Kidney glomerular epithelial cell (primary cell): ENCODE results near the gene NAA38.
A peak's percentile ranks its signal among the peaks of the same experiment; 100 is the strongest.

ENCODE experiments used
- DNase-seq: peaks from one replicate; lab custom pipeline; 2025; lab: John Stamatoyannopoulos, UW

Gene NAA38

DNA sequence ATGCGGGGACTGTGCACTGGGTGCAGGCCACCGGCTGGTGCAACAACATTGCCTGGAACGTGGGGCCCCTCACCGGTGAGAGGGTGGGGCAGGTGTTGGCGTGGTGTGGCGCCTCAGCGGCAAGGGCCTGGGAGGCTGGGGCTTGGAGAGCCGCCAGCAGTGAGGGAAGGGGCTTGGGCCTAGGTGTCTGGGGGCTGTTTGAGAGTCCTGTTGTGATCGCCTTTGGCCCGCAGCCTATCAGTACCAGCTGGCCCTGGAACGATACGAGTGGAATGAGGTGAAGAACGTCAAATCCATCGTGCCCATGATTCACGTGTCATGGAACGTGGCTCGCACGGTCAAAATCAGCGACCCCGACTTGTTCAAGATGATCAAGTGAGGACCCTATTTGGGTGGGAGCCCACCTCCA, 5.1 kb downstream of the NAA38 start:
- no peak for DNase-seq

DNA sequence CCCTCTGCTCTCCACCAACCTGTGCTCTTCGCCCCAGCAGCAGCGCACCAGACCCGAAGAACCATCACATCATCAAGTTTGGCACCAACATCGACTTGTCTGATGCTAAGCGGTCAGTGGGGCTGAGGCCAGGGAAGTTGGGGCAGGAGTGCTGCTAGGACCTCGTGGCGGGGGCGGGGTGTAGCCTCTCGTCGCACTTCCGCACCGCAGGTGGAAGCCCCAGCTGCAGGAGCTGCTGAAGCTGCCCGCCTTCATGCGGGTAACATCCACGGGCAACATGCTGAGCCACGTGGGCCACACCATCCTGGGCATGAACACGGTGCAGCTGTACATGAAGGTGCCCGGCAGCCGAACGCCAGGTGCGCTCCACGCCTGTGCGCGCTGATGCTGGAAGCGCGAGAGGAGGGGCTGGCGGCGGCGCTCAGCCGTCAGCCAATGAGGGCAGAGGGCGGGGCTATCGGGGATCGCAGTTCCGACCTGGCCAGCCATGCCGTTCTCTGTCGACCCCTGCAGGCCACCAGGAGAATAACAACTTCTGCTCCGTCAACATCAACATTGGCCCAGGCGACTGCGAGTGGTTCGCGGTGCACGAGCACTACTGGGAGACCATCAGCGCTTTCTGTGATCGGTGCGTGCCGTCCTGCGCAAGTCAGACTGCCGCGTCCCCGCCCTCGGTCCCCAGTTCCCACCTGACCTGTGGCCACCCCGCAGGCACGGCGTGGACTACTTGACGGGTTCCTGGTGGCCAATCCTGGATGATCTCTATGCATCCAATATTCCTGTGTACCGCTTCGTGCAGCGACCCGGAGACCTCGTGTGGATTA, 5.7 kb downstream of the NAA38 start:
- DNase-seq, result peak; percentile 79

DNA sequence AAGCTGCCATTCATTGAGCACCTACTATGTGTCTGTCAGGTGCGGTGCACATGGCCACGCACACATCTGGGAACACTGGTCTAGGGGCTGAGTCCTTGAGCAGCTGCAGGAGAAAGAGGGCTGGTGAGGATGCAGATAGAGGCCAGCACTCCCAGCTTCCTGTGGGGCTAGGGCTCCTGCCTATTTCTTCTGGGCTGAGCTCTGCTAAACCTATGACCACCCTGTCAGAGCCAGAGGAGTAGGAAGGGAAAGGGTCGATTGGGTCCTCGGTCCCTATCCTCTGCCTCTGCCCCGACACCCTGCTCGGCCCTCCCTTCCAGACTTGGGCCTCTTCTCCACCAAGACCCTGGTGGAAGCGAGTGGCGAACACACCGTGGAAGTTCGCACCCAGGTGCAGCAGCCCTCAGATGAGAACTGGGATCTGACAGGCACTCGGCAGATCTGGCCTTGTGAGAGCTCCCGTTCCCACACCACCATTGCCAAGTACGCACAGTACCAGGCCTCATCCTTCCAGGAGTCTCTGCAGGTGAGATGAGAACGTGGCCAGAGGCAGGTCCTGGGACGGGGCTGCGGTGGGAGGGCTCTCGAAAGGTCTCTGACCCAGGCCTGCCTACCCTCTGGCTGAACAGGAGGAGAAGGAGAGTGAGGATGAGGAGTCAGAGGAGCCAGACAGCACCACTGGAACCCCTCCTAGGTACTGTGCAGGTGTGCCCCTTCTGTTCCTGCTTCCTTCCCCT, 6.5 kb downstream of the NAA38 start:
- no peak for DNase-seq

DNA sequence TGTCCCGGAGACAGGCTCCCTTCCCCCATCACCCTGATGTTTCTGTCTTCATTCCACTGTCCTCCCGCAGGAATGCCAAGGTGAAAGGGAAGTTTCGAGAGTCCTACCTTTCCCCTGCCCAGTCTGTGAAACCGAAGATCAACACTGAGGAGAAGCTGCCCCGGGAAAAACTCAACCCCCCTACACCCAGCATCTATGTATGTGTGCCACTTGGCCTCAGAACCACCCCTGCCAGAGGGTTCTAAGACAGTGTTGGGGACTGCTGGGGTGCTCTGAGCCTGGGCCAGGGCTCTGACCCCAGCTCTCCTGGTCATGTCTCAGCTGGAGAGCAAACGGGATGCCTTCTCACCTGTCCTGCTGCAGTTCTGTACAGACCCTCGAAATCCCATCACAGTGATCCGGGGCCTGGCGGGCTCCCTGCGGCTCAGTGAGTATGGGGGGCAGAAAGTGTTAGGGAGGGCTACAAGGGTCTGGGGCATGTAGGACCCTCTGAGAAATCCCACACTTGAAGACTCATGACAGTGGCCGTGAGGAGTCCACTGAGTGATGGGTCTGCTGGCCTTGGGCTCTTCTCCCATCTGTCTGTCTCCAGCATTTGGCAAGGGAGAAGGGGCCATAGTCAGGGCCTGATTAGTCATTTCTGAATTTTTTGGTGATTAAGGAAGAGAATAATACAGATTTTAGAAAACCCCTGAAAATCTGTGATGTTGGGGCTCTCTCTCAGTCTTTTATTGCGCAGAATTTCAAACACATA, 7.4 kb downstream of the NAA38 start:
- DNase-seq, result no peak

DNA sequence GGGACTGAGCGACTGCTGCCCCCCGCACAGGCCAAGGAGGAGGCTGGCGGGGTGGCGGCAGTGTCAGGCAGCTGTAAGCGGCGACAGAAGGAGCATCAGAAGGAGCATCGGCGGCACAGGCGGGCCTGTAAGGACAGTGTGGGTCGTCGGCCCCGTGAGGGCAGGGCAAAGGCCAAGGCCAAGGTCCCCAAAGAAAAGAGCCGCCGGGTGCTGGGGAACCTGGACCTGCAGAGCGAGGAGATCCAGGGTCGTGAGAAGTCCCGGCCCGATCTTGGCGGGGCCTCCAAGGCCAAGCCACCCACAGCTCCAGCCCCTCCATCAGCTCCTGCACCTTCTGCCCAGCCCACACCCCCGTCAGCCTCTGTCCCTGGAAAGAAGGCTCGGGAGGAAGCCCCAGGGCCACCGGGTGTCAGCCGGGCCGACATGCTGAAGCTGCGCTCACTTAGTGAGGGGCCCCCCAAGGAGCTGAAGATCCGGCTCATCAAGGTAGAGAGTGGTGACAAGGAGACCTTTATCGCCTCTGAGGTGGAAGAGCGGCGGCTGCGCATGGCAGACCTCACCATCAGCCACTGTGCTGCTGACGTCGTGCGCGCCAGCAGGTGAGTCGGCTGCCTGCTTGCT, 8.1 kb downstream of the NAA38 start:
- no peak for DNase-seq

DNA sequence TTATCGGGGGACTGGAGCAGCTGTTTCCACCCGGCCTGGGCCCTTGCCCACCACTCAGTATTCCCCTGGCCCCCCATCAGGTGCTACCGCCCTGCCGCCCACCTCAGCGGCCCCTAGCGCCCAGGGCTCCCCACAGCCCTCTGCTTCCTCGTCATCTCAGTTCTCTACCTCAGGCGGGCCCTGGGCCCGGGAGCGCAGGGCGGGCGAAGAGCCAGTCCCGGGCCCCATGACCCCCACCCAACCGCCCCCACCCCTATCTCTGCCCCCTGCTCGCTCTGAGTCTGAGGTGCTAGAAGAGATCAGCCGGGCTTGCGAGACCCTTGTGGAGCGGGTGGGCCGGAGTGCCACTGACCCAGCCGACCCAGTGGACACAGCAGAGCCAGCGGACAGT, 8.6 kb downstream of the NAA38 start:
- no peak for DNase-seq

DNA sequence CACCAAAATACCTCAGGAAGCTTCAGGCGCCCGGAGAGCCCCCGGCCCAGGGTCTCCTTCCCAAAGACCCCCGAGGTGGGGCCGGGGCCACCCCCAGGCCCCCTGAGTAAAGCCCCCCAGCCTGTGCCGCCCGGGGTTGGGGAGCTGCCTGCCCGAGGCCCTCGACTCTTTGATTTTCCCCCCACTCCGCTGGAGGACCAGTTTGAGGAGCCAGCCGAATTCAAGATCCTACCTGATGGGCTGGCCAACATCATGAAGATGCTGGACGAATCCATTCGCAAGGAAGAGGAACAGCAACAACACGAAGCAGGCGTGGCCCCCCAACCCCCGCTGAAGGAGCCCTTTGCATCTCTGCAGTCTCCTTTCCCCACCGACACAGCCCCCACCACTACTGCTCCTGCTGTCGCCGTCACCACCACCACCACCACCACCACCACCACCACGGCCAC, 9.2 kb downstream of the NAA38 start:
- DNase-seq, result no peak

DNA sequence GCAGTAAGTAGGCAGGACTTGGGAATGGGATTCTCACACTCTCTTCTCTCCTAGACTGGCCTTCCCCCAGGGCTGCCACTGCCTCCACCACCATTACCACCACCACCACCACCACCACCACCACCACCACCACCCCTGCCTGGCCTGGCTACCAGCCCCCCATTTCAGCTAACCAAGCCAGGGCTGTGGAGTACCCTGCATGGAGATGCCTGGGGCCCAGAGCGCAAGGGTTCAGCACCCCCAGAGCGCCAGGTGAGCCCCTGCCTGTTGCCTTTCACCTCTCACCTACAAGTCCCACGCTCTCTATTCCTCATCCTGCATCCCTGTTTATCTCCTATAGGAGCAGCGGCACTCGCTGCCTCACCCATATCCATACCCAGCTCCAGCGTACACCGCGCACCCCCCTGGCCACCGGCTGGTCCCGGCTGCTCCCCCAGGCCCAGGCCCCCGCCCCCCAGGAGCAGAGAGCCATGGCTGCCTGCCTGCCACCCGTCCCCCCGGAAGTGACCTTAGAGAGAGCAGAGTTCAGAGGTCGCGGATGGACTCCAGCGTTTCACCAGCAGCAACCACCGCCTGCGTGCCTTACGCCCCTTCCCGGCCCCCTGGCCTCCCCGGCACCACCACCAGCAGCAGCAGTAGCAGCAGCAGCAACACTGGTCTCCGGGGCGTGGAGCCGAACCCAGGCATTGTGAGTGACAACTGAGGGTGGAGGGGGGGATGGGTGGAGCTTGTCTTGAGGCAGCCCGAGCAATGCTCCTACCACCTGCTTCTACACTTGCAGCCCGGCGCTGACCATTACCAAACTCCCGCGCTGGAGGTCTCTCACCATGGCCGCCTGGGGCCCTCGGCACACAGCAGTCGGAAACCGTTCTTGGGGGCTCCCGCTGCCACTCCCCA, 10.3 kb downstream of the NAA38 start:
- no peak for DNase-seq

DNA sequence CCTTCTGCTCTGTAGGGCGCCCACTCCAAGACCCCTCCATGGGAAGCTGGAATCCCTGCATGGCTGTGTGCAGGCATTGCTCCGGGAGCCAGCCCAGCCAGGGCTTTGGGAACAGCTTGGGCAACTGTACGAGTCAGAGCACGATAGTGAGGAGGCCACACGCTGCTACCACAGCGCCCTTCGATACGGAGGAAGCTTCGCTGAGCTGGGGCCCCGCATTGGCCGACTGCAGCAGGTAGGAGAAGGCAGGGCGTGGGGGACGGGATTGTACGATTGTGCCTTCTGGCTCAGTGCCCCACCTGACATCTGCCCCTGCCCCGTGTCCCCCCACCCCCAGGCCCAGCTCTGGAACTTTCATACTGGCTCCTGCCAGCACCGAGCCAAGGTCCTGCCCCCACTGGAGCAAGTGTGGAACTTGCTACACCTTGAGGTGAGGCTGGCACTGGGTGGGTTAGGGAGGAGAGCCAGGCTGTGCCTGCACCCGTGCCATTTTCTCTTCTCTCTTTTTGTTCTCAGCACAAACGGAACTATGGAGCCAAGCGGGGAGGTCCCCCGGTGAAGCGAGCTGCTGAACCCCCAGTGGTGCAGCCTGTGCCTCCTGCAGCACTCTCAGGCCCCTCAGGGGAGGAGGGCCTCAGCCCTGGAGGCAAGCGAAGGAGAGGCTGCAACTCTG, 11.2 kb downstream of the NAA38 start:
- no peak for DNase-seq

DNA sequence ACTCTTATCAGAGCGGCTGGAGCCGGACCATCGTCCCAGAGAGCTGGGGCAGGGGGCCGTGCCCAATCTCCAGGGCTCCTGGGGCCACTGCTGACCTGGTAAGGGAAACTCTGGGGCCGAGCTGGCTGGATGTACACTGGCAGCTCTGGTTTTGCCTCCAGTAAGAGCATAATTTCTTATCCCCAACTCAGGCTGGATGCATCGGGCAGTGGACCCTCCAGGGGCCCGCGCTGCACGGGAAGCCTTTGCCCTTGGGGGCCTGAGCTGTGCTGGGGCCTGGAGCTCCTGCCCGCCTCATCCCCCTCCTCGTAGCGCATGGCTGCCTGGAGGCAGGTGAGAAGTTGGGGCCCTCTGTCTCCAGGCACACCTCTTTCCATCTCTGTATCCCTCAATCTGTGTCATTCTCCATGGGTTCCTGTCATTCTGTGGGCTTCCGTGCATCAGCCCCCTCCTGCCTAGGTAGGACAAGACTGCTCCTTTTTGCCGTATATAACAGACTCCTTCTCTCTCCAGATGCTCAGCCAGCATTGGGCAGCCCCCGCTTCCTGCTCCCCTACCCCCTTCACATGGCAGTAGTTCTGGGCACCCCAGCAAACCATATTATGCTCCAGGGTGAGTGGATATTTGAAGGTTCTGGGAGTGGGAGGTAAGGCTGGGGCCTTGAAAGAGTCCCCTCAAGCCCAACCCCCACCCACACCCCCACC, 11.8 kb downstream of the NAA38 start:
- DNase-seq, result no peak

DNA sequence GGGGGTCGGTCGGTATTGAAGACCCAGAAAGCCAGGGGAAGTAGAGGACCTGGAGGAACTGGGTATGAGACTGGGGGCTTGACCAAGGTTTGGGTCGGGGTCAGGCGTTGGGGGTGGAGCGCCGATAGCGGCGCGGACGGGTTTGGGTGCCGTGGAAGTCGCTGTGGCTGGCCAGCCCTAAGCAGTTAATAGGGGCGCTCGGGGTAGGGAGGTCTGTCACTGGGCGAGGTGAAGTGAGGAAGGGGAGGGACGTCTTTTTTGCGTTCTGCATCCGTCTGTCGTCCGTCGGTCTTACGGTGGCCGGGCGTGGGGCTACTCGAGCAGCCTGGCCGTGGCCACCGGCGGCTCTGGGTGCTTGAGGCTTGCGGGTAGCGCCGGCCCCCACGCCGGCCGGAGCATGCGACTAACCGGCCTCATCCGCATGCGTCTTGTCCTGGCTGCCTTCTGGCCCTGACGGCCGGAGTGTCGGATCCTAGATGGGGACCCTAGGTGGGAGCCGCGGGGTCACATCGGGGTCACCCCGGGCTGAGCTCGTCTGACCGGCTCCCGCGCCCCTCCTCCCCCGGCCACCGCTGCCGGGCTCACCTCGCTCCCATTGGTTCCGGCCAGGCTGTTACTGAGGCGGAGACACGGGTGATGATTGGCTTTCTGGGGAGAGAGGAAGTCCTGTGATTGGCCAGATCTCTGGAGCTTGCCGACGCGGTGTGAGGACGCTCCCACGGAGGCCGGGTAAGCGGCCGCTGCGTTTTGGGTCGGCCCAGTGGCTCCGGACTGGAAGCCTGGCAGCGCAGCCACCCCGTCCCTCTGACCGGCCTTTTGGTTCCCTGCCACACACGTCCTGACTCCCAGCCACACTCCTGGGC, 12.8 kb downstream of the NAA38 start:
- DNase-seq, result peak; percentile 94

DNA sequence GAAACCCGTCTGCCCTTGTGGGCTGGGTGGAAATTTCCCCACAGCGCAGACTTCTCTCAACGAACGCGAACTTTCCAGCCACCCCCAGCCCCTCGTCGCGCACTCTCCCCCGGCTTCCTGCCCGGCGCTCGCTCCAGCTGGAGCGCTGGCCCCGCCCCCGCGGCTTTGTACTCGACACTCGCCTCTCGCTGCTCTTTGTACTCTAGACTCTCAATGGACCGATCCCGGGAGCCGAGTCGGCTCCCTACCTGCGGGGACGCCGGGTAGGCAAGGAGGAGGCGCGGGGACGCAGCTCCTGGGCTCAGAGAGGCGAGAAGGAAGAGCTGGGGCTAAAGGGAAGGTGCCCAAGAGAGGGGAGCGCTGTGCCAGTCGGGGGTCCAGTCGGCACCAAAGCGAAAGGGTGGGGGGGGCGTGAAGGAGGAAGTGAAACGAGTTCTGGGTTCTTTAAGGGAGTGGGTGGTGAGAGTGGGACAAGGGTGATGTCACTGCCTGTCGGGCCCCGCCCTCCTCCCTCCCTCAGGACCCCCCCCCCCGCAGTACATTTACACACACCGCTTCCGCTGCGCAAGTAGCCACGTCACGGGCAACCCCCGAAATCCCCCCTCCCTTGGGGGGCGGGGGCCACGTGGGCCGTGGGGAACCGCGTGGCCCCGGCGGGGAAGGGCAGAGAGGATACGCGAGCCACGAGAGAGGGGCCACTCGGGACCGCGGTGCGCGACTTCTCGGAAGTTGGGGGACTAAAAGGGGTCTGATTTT, 13.6 kb downstream of the NAA38 start:
- DNase-seq, result peak; percentile 71

DNA sequence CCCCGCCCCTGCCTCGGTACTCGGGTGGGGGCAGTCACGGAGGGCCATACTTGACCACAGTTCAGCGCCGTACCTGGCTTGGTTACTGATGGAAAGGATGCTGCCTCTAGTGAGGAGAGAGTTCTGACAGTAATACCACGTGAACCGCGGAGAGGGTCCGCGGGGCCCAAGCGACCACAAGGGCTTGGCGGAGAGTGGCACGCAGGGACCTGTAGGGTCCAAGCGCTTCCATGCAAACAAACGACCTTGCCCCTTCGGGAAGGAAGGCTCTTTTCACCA, 14.2 kb downstream of the NAA38 start:
- DNase-seq, result peak; percentile 55

DNA sequence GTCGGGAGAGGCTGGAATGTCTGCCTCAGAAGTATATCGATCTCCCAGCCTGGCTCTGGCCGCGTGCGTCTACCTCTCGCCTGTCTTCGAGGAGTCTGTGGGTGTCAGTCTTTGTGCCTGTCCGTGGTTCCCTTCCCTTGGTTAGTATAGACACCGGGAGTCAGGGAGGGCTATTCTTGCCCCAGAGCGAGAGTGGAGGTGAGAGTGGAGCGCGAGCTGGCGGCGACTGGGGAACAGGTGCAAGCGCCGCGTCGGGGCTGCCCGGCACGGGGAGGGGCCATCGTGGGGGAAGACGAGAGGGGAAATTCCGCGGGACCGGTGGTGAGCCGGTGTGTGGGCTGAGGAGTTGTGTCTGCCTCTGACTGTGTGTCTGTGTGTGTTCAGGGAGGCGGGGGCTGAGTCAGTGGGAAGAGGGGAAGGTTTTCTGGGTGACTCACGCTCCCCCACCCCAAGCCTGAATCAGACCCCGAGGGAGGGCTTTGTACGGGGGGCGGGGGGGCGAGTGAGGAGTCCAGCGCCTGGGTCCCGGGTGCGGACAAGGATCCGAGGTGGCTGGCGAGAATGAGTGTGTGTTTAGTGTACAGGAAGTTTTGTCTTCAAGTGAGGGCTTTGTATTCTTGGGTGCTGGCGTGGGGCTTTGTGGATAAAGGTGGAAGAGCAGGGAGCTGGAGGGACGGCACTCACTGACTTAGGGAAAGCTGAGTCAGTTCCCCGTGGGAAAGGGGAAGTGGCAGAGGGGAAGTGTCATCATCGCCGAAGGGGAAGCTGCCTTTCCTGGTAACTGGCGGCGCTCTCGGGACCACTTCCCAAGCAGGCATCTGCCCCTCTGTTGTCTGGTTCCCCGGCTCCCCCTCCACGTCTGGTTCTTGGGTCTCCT, 14.7 kb downstream of the NAA38 start:
- peak; percentile 93 for DNase-seq

DNA sequence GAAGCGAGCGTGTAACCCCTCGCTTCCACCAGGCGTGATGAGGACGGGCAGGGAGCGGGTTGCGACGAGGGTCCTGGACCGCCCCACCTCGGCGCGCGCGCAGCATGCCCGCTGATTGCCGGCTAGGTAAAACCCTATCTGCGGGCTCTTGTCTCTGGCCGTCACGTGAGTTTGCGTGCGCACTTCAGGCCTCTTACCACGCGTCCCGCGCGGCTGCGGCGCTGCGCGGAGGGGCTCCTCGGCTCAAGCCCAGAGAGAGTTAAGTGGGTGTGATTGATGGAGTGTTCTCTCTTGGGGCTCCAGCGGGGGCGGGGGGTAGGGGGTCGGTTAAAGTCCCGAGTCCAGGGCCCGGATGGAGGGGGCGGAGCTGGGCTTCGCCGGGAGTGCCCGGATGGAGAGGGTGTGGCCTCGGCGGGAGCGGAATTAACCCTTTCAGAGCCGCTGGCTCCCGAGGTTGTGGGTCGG, 15.4 kb downstream of the NAA38 start:
- DNase-seq, result peak; percentile 73

DNA sequence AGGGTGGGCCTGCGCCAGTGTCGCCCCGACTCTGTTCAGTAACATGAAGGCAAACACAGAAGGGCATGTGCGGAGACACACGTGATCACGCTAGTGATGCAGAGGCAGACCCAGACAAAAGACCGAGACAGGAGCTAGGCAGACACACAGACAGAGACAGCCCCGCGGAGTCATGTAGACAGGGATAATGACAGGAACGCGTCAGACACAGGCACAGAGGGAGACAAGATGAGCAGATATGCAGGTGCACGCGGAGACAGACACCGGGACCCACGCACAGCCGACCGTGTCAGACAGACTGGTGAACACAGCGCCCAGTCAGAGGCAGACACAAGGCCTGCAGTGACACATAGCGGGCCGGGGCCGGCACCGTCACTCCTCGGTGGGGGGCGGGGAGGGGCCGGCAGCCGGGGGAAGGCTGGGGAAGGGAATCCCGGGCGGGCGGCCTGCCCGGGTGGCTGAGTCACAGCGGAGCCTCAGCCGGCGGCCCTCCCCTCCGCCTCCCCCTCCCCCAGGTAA, 15.9 kb downstream of the NAA38 start:
- peak; percentile 91 for DNase-seq

DNA sequence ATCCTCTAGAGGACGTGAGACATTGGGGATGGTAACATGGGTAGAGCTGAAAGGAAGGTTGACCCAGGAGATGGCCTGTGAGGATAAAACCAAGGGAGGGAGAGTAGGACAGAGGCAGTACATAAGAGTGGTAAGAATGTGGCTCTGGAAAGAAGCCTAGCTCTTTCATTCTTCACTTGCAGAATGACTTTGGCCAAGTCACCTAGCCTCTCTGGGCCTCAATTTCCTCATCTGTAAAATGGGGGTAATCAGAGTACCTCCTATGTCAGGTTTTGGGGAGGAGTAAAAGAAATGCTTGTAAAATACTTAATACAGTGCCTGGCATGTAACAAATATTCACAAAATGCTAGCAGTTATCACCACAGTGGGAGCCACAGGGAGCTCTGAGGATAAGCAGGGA, 16.5 kb downstream of the NAA38 start:
- no peak for DNase-seq
